Liver (tissue), 3 donors: Measurements from ENCODE around the gene PPFIBP2.

Experiments used
- FOXA1 ChIP-seq: IDR thresholded peaks from 2 replicates; pipeline ENCODE4 v1.6.1; 2016; ENCODE audit warnings: antibody characterized with exemption
- GABPA ChIP-seq, 2 donors: IDR thresholded peaks in 1 of 2; conservative IDR thresholded peaks in 1 of 2; 2 replicates each; pipeline ENCODE4 v1.6.1; 2016; ENCODE audit warnings: antibody characterized with exemption in 2 of 2, mild to moderate bottlenecking in 1 of 2, moderate library complexity in 1 of 2
- JUND ChIP-seq, 2 donors: IDR thresholded peaks; 2 replicates each; pipeline ENCODE4 v1.6.1; 2016; ENCODE audit warnings: antibody characterized with exemption in 2 of 2
- RAD21 ChIP-seq, 2 donors: IDR thresholded peaks; 2 replicates each; pipeline ENCODE4 v1.6.1; 2016; ENCODE audit warnings: antibody characterized with exemption in 2 of 2, mild to moderate bottlenecking in 2 of 2
- SP1 ChIP-seq: IDR thresholded peaks from 2 replicates; pipeline ENCODE4 v1.6.1; 2018; ENCODE audit warnings: antibody characterized with exemption, mild to moderate bottlenecking
- TF ChIP-seq, protein P1 (sequence below): fragments of 150-350 bp; IDR thresholded peaks from 2 replicates; pipeline ENCODE4 v1.5.1; 2017; ENCODE audit warnings: improper control_type of control experiment, low read depth, low read length; ENCODE audit not compliant: missing input control
- TF ChIP-seq, protein P2 (sequence below): IDR thresholded peaks from 2 replicates; pipeline ENCODE4 v1.6.1; 2016; ENCODE audit warnings: antibody characterized with exemption, mild to moderate bottlenecking
- donor health status: healthy.
- donor health status: healthy.

DNA sequence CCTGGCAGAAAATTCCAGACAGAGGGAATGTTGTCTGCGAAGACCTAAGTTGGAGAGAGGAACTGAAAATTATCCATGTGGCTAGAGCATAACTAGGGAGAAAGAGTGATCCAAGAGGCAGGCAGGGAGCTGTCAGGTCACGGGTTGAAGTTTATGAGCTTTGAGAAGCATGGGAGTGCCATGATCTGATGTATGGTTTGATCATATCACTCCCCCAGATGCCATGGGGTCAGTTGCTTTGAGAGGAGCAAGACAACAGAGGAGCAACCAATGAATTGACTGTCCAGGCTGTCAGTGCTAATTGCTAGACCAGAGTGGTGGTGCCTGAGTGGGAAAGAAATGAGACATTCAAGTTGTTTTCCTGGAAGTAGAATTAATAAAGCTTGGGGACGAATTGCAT lies 105.5 kb downstream of the PPFIBP2 start:
- TF ChIP-seq, protein P1, sequence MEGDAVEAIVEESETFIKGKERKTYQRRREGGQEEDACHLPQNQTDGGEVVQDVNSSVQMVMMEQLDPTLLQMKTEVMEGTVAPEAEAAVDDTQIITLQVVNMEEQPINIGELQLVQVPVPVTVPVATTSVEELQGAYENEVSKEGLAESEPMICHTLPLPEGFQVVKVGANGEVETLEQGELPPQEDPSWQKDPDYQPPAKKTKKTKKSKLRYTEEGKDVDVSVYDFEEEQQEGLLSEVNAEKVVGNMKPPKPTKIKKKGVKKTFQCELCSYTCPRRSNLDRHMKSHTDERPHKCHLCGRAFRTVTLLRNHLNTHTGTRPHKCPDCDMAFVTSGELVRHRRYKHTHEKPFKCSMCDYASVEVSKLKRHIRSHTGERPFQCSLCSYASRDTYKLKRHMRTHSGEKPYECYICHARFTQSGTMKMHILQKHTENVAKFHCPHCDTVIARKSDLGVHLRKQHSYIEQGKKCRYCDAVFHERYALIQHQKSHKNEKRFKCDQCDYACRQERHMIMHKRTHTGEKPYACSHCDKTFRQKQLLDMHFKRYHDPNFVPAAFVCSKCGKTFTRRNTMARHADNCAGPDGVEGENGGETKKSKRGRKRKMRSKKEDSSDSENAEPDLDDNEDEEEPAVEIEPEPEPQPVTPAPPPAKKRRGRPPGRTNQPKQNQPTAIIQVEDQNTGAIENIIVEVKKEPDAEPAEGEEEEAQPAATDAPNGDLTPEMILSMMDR: no peak
- TF ChIP-seq FOXA1 (no peak), RAD21 (IDR thresholded peaks at IDR 0.05) (no peak), SP1 (no peak), GABPA (IDR thresholded peaks at IDR 0.05 in 1 of 2, conservative IDR thresholded peaks at IDR 0.05 in 1 of 2) (no peak), JUND (IDR thresholded peaks at IDR 0.05) (no peak)
- TF ChIP-seq, protein P2, sequence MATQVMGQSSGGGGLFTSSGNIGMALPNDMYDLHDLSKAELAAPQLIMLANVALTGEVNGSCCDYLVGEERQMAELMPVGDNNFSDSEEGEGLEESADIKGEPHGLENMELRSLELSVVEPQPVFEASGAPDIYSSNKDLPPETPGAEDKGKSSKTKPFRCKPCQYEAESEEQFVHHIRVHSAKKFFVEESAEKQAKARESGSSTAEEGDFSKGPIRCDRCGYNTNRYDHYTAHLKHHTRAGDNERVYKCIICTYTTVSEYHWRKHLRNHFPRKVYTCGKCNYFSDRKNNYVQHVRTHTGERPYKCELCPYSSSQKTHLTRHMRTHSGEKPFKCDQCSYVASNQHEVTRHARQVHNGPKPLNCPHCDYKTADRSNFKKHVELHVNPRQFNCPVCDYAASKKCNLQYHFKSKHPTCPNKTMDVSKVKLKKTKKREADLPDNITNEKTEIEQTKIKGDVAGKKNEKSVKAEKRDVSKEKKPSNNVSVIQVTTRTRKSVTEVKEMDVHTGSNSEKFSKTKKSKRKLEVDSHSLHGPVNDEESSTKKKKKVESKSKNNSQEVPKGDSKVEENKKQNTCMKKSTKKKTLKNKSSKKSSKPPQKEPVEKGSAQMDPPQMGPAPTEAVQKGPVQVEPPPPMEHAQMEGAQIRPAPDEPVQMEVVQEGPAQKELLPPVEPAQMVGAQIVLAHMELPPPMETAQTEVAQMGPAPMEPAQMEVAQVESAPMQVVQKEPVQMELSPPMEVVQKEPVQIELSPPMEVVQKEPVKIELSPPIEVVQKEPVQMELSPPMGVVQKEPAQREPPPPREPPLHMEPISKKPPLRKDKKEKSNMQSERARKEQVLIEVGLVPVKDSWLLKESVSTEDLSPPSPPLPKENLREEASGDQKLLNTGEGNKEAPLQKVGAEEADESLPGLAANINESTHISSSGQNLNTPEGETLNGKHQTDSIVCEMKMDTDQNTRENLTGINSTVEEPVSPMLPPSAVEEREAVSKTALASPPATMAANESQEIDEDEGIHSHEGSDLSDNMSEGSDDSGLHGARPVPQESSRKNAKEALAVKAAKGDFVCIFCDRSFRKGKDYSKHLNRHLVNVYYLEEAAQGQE: no peak
